DMS 273 (cell line): Measurements from ENCODE around the gene MSMP.
A peak's percentile ranks its signal among the peaks of the same experiment; 100 is the strongest.

Experiments
- DNase-seq: peaks from one replicate; lab custom pipeline; 2025; ENCODE audit not compliant: unreplicated experiment; lab: John Stamatoyannopoulos, UW

MSMP gene

DNA sequence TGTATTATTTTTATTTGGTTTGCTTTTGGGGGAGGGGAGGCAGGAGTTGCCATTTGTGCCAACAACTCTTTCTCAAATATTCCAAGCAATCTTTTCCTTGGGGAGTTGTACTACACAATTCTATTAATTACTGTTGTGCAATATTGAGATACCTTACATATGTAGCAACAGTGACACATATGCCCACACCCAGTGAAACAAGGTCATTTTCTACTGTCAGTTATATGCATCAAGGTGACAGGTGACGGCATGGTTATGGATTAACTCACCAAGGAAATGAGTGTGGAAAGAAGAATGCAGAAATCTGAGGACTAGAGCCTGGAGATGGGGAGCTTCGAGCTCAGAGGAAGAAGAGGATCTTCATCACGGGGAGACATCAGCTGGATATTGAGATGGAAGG, 17.9 kb upstream of the MSMP start:
- DNase-seq, result no peak

DNA sequence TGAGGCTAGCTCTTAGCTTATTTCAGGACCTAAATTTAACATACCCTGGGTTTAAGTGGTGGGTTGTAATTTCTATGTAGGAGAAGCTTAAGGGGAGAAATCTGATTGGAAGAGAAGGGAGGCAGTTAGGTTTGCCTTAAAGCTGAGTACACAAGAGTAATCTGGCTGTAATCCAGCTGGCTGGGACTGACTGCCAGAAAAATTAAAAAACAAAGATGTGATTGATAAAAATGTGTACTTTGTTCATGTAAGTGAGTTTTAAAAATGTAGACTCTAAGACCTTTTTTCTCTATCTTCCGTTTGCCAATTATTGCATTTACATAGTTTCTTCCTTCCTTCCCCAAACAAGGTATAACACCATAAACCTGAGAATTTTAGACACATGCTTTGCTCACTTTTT, 17.5 kb upstream of the MSMP start:
- DNase-seq, result peak; percentile 50

DNA sequence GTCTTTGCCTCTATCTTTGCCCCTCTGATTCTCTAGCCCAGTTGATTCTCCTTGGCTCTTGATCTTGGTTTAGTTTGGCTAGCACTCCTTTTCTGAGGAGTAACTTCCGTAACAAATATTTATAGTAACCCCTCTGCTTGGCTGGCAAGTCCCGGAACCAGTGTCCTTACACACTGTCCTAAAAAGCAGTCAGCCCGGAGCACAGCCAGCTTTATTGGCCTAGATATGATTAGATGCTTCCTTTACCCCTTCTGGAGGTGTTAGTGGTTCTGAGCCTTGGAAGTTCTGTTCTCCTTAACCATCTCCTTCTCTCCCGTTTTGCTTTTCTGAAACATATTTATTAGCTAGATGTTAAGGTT, 17.0 kb upstream of the MSMP start:
- no peak for DNase-seq

DNA sequence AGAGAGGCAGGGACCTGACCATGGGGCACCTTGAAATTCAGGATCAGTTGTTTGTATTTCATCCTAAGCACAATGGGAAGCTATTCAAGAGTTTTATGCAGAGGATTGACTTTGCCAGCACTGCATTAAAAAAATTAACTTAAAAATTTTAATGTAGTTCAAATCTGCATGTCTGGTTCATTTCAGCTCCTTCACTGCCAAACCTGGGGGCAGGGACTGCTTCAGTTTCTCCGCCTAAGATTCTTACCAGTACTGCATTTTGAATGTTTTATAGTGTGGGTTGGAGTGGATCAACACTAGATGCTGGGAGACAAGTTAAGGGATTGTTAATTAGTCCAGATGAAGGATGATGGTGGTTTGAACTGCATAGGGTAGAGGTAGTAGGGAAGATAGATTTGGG, 15.7 kb upstream of the MSMP start:
- no peak for DNase-seq

DNA sequence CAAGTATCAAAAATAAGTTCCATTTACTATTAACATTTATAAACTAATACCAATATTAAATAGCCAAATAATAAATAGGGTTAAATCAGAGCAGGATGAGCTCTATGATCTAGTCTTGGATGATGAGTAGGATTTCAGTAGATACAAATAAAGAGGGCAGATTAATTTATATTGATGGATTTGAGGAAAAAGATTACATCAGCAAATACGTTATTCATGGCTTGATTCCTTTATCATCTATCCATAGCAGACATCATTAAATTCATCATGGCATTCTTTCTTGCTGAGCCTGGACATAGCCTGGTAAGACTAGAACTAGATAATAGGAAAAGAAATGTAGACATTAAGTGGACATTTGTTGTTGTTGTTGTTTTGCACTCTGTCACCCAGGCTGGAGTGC, 13.4 kb upstream of the MSMP start:
- DNase-seq, result no peak

DNA sequence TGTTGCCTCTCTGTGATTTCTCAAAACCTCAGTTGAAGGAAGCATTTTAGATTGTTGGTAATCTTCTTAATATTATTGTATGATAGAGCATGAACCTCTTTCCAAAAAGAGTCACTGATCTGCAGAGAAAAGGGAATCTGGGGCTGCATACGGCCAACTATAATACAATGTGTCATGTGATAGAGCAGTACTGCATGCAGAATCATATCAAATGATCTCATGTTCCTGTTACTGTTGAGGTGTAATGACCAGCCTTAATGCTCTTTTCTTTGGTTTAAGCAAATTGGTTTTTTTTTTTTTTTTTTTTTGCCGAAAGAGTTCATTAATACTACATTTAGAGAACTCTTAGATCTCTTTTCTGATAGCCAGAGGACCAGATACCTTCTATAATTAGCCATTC, 12.9 kb upstream of the MSMP start:
- DNase-seq, result no peak

DNA sequence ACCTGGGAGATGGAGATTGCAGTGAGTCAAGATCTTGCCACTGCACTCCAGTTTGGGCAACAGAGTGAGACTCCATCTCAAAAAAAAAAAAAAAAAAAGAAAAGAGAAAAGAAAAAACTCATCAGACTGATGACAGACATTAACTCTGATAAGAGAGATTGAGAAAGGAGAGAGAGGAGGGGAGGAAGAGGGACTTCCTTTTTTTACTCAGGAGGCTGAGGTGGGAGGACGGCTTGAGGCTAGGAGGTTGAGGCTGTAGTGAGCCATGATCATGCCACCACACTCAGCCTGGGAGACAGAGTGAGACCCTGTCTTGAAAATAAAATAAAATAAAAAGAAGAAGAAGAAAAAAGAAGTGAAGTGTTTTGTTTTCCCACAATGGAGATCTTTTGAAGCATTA, 9.7 kb upstream of the MSMP start:
- no peak for DNase-seq

DNA sequence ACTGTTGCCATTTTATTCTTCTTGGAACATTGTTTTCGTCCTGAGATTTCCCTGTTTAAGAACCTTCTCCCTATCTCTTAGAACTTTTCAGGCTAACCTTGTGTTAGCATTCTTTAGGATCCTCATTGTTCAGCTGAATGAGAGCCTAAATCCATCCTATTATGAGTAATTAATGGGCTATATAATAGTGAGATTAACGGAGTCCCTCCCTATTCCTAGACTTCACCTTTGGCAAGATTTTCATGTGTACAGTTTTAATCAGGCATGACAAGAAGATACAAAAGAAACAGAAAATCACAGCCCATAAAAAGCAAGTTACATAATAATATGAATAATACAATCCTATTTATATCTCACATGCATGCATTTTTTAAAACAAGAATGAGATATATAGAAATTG, 9.1 kb upstream of the MSMP start:
- no peak for DNase-seq

DNA sequence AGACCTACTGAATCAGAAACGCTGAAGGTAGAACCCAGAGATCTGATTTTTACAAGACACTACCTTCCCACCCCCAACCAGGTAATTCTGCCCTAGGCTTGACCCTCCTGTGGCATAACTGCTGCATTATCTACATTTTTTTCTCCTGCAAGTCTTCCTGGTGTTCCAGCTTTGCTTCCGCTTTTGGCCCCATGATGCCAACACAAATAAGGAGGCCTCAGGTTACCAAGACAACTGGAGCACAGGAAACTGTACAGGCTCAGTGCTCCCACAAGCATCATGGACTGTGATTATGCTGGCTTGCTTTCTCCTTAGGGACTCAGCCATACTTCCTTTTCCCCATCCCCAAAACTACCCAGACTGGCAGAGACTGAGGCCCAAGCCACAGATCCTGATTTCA, 6.6 kb upstream of the MSMP start:
- DNase-seq, result no peak

DNA sequence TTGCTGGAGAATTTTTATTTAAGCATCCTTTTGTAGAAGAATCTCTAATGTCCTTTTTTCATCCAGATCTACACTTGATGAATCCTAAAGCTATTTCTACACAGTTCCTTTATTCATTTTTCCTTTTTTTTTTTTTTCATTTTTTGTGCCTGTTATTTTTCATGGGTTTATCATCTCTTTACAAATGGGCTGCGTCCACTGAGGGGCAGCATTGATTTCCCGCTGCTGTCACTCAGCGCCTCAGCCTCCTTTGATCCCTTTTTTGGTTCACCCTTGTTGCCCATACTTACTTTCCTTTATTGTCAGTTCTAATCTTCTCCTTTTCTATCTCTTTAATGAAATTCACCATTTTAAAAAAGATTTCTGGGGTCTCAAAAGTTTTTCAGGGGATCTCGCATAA, 5.7 kb upstream of the MSMP start:
- DNase-seq, result no peak

DNA sequence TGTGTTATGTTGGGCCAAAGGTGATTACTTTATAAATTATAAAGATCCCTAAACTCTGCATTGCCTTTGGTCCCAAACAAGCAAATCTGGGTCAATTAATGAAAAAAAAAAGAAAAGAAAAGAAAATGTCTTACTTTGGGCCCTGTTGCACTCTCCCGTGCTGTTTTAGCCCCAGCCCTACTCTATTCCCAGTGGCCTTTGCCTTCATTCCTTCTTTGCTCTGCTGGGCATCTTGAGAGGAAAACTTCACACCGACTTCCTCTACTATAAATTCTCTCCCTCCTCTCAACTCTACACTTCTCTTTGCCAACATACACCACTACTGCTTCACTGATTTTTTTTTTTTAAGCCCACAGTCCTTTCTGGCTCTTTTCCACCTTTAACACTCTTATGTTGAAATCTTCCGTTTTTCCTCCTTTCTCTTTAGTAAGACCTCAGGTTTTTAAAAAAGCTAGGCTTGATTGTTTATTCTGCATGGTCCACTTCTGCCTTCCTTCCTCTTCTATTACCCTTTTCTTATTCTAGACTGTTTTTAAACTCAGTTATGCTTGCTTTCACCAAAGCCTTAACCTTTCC, 4.5 kb upstream of the MSMP start:
- DNase-seq, result no peak

DNA sequence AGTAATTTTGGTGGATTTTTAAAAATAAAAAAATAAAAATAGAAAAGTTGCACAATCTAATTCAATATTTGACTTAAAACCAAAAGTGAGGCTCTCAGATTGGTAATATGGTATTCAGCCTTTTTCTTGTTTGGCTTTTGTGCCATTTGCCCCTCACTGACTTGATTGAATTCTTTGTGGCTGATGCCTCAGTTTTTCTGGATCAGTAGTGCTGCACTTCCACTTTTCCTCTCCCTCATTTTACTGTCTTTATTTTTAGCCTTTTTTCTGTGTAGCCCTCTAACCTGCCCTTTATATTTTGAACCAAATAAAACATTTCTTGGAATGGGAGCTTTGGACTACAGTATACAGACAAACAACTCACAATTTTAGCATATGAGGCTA, 3.8 kb upstream of the MSMP start:
- DNase-seq, result no peak

DNA sequence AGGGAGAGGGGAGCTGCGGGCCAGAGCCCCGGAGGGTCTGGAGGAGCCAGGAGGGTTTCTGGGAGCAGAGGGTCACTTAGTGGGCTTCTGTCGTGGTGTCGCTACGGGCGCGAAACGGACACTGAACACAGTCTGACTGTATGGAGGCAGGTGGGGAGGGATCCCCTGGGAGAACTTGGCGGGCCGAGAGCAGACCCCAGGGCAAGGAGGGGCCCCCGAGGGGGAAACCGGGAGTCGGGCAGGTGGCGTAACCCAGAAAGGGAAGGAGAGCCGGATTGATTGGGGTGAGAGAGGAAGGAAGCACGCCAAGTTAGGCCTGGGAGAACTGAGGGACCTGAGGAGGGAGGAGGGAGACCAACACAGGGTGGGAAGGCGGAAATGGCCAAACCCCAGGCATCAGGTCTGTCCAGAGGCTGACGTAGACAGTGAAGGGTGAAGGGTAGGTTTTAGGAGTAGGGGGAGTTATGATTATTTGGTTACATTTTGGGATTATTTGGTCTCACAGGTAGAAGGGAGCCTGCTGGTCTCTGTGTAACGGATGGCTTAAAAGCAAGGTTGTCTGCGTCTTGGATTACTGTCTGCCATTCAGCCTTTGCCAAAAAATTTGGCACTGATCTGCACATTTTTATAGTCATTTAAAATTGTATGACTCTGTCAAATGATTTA, 3.3 kb upstream of the MSMP start:
- peak; percentile 75 for DNase-seq

DNA sequence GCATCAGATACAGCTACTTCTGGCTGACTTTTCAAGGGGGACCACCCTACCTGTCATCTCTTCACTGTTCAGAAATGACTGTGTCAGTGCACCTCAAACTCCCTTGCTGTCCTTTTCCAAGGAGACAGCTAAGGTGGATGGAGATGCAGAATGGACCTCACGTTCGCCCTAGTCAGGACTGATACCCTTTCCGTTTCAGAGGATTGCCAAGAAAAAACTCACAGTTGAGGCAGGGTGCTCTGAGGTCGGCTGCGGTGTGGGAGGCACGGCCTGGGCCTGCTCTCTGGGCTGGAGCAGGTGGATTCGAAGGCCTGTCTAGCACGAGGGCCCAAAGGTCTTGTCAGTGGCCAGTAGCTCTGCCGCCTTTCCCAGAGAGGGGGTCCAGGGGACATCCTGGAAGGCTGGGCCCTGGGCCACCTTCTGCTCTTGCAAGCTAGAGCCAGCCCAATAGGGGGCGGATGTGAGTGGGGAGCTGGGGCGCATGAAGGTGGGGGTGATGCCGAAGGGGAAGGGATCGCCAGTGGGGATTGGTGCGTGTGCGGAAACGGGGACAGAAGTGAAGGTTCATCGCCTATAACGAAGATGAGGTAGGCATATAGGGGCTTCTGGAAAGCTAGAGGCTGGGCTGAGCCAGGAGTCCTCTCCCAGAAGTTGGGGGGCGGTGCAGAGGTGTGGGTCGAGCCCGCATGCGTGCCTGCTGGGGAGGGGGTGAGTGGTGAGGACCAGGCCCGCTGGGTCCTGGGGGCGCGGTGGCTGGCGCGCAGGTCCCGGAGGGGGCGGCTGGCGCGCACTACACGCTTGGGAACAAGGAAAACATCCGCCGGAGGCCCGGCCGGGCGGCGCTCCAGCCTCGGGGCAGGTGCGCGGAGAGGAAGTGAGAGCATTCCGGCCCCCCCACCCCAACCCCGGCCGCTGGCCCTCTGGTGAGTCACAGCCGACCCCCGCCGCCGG, 2.5 kb upstream of the MSMP start:
- DNase-seq, result peak; percentile 87

DNA sequence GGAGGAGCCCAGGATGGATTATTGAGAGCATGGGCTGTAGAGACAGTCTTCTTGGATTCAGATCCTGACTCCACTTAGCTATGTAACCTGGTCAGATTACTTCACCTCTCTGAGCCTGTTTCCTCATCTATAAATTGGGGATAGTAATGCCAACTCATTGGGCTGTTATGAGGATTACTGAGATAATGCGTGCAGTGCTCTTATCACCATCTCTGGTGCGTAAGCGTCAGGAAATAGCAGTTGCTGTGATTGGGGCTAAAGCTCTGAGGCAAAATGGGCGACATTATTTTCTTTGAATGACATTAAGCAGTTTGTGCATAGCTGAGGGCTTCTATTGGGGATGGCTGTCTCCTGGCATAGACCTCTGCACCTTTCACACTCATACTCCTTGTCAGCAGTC, 995 bp upstream of the MSMP start:
- no peak for DNase-seq

DNA sequence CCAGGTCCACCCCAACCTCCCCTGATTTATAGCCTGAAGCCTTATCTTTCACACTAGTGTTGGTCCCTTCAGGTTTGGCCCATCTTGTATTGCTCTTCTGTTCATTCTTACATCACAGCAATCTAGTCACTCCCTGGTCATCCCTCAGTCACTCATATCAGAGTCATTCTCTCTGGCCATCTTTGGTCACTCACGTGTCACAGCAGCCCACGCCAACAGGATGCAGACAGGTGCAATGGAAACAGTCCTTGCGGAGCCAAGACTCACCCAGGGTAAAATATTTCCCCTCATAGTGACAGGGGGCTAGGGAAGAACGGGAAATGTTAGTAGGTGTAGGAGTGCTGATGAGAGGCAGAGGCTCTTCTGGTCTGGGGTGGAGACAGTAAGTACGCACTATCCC, 610 bp downstream of the MSMP start:
- DNase-seq, result no peak

DNA sequence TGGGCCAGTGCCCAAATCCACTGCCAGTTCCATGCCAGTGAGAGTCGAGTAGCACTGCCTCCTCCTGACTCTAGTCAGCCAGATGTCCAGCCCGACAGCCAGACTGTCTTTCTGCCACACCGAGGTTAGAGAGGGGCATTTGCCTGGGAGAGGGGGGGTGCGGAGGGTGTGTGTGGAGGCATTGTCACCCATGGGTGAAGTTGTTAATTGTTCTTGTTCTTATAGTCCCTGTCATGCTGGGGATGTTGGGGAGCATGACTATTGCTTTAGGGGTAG, 3.9 kb downstream of the MSMP start:
- DNase-seq, result no peak

DNA sequence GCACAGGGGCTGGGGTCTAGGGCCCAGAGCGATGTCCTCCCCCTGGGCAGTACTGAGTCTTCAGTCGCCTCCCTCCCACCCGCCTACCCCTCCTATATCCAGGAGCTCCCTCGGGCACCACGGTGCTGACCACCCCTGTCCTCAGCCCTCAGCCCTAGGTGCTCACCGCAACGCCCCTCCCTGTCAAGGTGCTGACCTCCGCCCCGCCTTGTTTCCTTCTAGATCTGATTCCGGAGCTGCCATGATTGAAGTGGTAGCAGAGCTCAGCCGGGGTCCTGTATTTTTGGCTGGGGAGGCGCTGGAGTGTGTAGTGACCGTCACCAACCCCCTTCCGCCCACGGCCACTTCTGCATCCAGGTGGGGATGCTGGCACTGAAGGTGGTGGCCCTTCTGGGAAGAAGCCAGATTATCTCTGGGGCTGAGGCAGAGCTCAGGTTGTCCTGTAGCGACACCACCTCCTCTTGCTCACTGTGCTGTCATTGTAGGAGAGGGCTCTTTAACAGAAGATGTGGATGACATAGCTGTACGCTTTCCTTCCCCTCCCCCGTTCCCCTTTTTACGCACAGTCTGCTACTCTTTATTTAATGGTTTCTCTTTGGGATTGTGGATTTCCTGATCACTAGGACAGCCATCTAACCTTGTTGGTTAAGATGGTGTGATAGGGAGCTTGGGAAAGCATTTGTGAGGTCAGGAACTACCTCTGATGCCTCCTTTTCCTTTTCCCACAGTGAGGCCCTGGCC, 4.4 kb downstream of the MSMP start:
- DNase-seq, result peak; percentile 30

DNA sequence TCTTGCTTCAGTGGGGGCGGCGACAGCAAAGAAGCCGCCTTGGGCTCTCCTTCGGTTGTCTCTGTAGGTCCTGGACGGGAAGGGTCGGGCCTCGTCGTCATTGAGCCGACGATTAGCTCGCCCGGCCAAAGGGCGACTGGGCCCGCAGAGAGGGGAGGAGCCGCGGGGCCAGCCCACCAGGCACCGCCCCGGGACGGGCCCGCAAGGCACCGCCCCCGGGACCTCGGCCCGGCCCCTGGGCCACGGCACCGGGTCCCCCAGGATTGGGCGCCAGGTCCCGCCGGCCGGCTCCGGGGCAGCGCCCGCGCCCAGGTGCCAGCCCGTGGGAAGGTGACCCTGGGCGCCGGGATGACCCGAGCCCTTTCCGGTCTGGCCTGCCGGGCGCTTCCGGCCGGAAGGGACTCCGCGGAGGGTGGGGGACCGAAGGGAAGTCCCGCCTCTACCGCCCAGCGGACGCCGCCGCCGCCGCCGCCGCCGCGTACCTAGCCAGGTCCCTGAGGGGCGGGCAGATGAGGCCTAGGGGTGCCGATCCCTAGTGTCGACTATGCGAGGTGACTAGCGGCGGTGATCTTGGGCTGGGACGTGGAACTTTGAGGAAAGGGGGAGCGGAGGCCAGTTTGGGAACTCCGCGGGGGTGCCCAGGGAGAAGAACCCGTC, 5.1 kb downstream of the MSMP start, which contains the start of the genes GBA2 and RGP1:
TSS of gene GBA2 (minus strand) at position 371 of the 657 bp plus-strand sequence. CDS start 524 bp downstream, outside the sequence.
TSS of gene RGP1 (plus strand) at position 430 of the 657 bp plus-strand sequence. CDS start 469 bp downstream, outside the sequence.
- peak; percentile 78 for DNase-seq

DNA sequence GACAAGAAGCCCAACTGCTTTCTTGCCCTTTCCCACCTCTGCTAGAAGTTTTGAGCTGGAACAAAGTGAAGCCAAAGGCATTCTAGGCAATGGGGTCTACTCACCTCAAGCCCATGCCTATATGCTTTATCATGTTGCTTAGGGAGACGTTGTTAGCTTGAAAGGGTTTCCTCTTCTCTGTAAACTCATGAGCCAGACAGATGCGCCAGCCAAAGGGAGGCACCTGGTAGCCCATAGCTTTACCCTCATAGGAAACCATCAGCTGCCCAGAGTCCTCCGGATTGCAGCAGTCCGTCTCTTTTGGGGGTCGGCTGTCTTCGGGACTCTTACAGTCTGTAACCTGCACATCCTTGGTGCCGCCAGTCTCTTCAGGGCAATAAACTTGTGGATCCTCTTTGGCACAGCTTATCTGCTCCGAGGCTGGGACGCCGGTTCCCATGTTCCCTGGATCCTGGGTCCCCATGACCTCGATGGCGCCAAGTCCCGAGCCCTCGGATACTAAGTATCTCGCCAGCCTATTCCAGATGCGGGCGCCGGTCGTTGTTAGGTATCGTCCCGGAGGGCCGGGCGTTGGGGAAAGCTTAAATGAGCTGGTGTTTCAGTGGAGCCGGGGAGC, 5.7 kb downstream of the MSMP start:
- DNase-seq, result peak; percentile 61

DNA sequence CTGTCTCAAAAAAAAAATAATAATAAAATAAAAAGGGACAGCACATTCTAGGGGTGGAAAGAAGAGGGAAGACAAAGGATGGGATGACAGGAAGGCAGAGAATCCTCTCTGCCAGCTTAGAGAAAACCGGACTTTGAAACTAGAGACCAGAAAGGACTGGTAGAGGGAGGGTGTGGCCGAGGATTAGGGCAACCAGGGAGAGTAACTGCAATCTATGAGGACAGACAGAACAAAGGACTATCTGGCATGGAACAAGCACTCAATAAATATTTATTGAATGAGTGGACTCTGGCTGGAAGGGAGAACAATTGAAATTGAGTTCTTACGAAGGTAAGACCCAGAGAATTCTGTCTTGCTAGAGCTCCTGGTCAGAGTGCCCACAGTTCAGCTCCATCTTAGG, 7.5 kb downstream of the MSMP start:
- DNase-seq, result no peak
